ENCODE data around the gene ZNF770. TPM values are rescaled to one million over a fixed set of nuclear protein-coding genes. Genes with fewer than 3 reads are reported as not detected.

ZNF770 gene
- total and polyA plus RNA-seq, 9 of the 15 experiments (the other 6 are each of a cell fraction or from before 2014, with no cell fraction given), result 3.4 to 50.8 (median 40.3) TPM

DNA sequence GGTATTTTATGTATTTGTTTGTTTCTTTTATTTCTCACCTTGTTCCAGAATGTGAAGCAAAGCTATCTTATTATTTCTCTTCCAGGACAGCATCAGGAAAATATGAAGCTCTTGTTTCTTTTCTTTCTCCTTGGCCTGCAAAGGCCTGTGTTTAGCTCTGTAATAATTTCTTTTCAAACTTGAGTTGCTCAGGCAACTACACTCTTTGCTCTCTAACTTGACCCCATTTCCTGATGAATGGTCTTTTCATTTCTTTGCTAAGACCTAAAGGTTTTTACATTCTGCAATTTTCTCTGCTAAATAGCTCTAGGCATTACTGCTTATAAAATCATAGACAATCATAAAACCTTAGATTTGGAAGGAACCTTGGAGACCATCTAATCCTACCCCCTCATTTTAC, 26.2 kb upstream of the ZNF770 start:
- H3K9me3 ChIP-seq (replicated peaks; ENCODE audit: control insufficient read depth, insufficient read depth, low read depth, low read length), result no peaks in the 10 kb centered on the region
- H3K4me1 ChIP-seq (replicated peaks in 1 of 2; ENCODE audit: control insufficient read depth in 2 of 2, insufficient read depth in 2 of 2, low read length in 2 of 2), result peaks cover 0 to 2% of the 10 kb centered on the region in 2 experiments; a peak in 1 of 5 replicates
- H3K4me3 ChIP-seq, result no peak overlapping the region
- H4K20me1 ChIP-seq (replicated peaks; ENCODE audit: control insufficient read depth, insufficient read depth, low read length), result no peaks in the 10 kb centered on the region
- DNase-seq (ENCODE audit: extremely low read depth in 1 of 4, low spot score in 3 of 4) (no peak), ATAC-seq (no peak), FAIRE-seq (no peak)
- no peak overlapping the region for H3K9ac ChIP-seq (ENCODE audit: insufficient read depth in 1 of 2, low read depth in 2 of 2, low read length in 2 of 2)
- intact Hi-C loops (cut with micrococcal nuclease) (no loop called here), in situ Hi-C loops (cut with MboI) (no loop called here)
- no peaks in the 10 kb centered on the region for H3K27me3 ChIP-seq (ENCODE audit: control insufficient read depth in 2 of 2, insufficient read depth in 2 of 2, low read length in 2 of 2)
- H2AFZ ChIP-seq (ENCODE audit: low read depth, low read length), result no peak overlapping the region
- no peak overlapping the region for H3K27ac ChIP-seq (ENCODE audit: extremely low read depth, low read depth, low read length)
- H3K36me3 ChIP-seq (ENCODE audit: control insufficient read depth, insufficient read depth, low read length), result no peaks in the 10 kb centered on the region
- no peak overlapping the region for H3K4me2 ChIP-seq (ENCODE audit: insufficient read depth, low read length)
- ChIA-PET CTCF (ENCODE audit: low intra/inter-chr PET ratio) (no interaction called here), POLR2A (interaction anchor here (0.9 kb wide), 1 partner anchor 10 kb away, joined by 4 read pairs; no protein-coding TSS in a partner anchor)
- H3K79me2 ChIP-seq (ENCODE audit: control insufficient read depth, insufficient read depth, low read length), result no peaks in the 10 kb centered on the region
- TF ChIP-seq SIRT6 (IDR thresholded peaks at IDR 0.05; ENCODE audit: low read depth, low read length) (no peak), SMC3 (conservative IDR thresholded peaks at IDR 0.05; ENCODE audit: insufficient read depth, low read depth, low read length) (no peak), MAFG (tag; conservative IDR thresholded peaks at IDR 0.05) (no peak), NFRKB (IDR thresholded peaks at IDR 0.05; ENCODE audit: low read depth) (no peak), ZNF41 (CRISPR knock-in tag; conservative IDR thresholded peaks at IDR 0.05) (no peak)
- TF ChIP-seq, protein P1, sequence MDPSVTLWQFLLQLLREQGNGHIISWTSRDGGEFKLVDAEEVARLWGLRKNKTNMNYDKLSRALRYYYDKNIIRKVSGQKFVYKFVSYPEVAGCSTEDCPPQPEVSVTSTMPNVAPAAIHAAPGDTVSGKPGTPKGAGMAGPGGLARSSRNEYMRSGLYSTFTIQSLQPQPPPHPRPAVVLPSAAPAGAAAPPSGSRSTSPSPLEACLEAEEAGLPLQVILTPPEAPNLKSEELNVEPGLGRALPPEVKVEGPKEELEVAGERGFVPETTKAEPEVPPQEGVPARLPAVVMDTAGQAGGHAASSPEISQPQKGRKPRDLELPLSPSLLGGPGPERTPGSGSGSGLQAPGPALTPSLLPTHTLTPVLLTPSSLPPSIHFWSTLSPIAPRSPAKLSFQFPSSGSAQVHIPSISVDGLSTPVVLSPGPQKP (CRISPR knock-in tag; IDR thresholded peaks at IDR 0.05), result no peak
- TF ChIP-seq, protein P2, sequence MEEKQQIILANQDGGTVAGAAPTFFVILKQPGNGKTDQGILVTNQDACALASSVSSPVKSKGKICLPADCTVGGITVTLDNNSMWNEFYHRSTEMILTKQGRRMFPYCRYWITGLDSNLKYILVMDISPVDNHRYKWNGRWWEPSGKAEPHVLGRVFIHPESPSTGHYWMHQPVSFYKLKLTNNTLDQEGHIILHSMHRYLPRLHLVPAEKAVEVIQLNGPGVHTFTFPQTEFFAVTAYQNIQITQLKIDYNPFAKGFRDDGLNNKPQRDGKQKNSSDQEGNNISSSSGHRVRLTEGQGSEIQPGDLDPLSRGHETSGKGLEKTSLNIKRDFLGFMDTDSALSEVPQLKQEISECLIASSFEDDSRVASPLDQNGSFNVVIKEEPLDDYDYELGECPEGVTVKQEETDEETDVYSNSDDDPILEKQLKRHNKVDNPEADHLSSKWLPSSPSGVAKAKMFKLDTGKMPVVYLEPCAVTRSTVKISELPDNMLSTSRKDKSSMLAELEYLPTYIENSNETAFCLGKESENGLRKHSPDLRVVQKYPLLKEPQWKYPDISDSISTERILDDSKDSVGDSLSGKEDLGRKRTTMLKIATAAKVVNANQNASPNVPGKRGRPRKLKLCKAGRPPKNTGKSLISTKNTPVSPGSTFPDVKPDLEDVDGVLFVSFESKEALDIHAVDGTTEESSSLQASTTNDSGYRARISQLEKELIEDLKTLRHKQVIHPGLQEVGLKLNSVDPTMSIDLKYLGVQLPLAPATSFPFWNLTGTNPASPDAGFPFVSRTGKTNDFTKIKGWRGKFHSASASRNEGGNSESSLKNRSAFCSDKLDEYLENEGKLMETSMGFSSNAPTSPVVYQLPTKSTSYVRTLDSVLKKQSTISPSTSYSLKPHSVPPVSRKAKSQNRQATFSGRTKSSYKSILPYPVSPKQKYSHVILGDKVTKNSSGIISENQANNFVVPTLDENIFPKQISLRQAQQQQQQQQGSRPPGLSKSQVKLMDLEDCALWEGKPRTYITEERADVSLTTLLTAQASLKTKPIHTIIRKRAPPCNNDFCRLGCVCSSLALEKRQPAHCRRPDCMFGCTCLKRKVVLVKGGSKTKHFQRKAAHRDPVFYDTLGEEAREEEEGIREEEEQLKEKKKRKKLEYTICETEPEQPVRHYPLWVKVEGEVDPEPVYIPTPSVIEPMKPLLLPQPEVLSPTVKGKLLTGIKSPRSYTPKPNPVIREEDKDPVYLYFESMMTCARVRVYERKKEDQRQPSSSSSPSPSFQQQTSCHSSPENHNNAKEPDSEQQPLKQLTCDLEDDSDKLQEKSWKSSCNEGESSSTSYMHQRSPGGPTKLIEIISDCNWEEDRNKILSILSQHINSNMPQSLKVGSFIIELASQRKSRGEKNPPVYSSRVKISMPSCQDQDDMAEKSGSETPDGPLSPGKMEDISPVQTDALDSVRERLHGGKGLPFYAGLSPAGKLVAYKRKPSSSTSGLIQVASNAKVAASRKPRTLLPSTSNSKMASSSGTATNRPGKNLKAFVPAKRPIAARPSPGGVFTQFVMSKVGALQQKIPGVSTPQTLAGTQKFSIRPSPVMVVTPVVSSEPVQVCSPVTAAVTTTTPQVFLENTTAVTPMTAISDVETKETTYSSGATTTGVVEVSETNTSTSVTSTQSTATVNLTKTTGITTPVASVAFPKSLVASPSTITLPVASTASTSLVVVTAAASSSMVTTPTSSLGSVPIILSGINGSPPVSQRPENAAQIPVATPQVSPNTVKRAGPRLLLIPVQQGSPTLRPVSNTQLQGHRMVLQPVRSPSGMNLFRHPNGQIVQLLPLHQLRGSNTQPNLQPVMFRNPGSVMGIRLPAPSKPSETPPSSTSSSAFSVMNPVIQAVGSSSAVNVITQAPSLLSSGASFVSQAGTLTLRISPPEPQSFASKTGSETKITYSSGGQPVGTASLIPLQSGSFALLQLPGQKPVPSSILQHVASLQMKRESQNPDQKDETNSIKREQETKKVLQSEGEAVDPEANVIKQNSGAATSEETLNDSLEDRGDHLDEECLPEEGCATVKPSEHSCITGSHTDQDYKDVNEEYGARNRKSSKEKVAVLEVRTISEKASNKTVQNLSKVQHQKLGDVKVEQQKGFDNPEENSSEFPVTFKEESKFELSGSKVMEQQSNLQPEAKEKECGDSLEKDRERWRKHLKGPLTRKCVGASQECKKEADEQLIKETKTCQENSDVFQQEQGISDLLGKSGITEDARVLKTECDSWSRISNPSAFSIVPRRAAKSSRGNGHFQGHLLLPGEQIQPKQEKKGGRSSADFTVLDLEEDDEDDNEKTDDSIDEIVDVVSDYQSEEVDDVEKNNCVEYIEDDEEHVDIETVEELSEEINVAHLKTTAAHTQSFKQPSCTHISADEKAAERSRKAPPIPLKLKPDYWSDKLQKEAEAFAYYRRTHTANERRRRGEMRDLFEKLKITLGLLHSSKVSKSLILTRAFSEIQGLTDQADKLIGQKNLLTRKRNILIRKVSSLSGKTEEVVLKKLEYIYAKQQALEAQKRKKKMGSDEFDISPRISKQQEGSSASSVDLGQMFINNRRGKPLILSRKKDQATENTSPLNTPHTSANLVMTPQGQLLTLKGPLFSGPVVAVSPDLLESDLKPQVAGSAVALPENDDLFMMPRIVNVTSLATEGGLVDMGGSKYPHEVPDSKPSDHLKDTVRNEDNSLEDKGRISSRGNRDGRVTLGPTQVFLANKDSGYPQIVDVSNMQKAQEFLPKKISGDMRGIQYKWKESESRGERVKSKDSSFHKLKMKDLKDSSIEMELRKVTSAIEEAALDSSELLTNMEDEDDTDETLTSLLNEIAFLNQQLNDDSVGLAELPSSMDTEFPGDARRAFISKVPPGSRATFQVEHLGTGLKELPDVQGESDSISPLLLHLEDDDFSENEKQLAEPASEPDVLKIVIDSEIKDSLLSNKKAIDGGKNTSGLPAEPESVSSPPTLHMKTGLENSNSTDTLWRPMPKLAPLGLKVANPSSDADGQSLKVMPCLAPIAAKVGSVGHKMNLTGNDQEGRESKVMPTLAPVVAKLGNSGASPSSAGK (IDR thresholded peaks at IDR 0.05), result no peak
- TF ChIP-seq, protein P3, sequence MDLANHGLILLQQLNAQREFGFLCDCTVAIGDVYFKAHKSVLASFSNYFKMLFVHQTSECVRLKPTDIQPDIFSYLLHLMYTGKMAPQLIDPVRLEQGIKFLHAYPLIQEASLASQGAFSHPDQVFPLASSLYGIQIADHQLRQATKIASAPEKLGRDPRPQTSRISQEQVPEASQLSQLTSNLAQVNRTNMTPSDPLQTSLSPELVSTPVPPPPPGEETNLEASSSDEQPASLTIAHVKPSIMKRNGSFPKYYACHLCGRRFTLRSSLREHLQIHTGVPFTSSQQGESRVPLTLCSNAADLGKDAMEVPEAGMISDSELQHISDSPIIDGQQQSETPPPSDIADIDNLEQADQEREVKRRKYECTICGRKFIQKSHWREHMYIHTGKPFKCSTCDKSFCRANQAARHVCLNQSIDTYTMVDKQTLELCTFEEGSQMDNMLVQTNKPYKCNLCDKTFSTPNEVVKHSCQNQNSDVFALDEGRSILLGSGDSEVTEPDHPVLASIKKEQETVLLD (IDR thresholded peaks at IDR 0.05), result no peak
- no TSS peak for BruUV-seq (replicated peaks)
- no peaks in the 10 kb centered on the region for H3K9me1 ChIP-seq (ENCODE audit: control insufficient read depth, insufficient read depth, low read length)

Measured in K562 (cell line).